ENCODE measurements around the gene NDST4.

Gene NDST4

DNA sequence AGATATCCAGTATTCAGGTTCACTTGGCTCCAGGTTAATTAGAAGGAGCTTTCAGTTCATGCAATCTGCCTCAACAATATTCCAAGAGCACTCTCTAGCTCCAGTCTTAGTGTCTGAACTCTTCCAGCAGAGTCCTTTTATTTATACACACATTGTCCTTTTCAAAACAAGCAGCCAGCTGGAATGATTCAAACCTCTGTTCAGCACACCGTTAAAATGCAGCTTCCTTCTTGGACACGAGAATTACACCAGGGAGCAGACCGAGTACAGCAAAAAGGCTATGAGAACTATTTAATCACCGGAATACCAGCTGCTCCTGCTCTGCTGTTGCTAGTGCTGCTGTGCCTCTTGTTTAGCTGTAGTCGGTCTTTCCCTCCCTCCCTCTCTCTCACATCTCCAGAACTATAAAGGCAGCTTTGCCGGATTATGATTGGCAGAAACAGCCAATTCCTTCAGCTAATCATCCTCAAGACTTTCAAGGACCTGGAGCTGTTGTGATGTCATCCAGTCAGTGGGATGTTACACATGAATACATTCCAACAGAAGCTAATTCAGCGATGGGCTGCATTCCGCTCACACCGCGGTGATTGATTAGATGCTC is at the start of gene NDST4:
Gene NDST4, minus strand, starts transcription at position 115 of the 601 bp plus-strand sequence. CDS start 36,584 bp downstream, outside the sequence.
- peak; percentile 41 for ATAC-seq
- no peak within 1 kb of the TSS for H3K4me3 Mint-ChIP-seq
- no peaks in the 10 kb centered on the region for H3K27me3 Mint-ChIP-seq
- no peaks in the 10 kb centered on the region for H3K36me3 Mint-ChIP-seq
- H3K27ac Mint-ChIP-seq, result no peak within 1 kb of the TSS
- peaks cover 3% of the 10 kb centered on the region for H3K9me3 Mint-ChIP-seq
- no peaks in the 10 kb centered on the region for H3K4me1 Mint-ChIP-seq

DNA sequence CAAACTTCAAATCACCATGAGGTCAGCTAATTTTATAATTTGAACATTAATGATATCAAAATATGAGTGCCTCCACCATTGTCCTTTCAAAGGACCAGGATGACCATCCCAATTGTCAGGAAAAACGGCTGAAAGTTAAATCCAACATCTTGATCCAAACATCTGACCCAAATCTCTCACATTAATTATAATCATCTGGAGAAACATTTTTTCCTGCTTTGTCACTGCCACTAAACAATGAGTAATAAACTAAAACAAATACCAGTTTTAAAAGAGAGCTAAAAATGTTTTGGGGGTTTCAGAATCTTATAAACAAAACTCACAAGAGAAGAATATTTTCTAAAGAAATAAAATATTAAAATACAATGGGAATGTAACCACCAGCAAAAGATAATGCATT is 45.7 kb upstream of the NDST4 start:
- no peak for ATAC-seq
- no peaks in the 10 kb centered on the region for H3K36me3 Mint-ChIP-seq
- H3K27ac Mint-ChIP-seq, result no peak overlapping the region
- H3K4me1 Mint-ChIP-seq, result no peaks in the 10 kb centered on the region
- no peaks in the 10 kb centered on the region for H3K27me3 Mint-ChIP-seq
- no peak overlapping the region for H3K4me3 Mint-ChIP-seq
- H3K9me3 Mint-ChIP-seq, result peaks cover 3% of the 10 kb centered on the region

DNA sequence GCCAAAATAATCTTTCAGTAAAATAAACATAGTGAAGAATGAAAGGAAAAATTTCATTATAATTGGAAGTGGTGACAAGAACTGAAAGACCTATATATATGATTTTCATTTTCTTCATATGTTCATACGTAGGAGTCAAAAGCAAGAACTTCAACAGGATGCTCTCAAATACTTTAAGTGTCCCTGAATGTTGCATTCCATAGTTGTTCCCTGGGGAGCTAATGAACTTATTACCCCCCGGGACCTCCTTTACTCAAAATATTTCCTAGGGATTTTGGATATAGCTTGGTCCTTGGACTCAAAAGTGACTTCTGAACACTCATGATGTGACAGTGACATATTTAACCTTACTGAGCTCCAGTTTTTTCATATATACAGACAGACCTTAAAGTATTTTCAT is 44.9 kb upstream of the NDST4 start:
- Mint-ChIP-seq H3K9me3 (peaks cover 3% of the 10 kb centered on the region), H3K27me3 (no peaks in the 10 kb centered on the region), H3K27ac (no peak overlapping the region), H3K4me3 (no peak overlapping the region), H3K4me1 (no peaks in the 10 kb centered on the region), H3K36me3 (no peaks in the 10 kb centered on the region)
- ATAC-seq, result no peak

DNA sequence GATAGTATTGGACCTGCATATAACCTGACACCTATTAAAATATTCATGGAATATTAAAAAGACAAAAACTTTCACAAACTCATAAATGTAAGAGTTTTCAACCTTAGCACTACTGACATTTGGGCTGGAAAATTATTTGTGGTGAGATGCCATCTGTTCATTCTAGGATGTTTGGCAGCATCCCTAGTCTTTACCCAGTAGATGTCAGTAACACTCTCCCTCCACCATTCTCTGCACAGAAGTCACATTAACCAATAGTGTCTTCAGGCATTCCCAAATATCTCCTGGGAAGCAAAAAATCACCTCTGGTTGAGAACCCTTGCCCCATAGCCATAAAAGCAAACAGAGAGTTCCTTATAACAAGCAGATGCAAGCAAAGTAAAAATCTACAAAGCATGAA is 41.4 kb upstream of the NDST4 start:
- no peak overlapping the region for H3K4me3 Mint-ChIP-seq

DNA sequence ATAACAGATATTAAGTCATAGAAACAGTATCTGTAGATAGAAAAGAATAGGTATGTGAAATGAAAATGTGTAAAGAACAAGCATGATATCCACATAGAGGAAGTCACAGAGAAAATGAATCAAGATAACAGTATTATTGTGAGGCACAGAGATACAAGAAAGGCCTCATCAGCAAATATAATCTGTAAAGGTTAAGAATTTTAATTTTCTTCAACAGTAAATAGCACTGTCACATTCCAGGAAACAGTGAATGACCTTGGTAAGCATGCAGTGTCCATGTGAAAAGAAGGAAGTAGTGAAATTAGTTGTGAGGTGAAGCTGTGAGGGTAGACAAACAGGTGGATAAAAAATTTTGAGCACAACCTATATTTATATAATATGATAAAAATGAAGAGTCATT is 39.5 kb upstream of the NDST4 start:
- Mint-ChIP-seq H3K27me3 (no peaks in the 10 kb centered on the region), H3K36me3 (no peaks in the 10 kb centered on the region), H3K4me3 (no peak overlapping the region), H3K4me1 (no peaks in the 10 kb centered on the region), H3K9me3 (peaks cover 7% of the 10 kb centered on the region), H3K27ac (no peak overlapping the region)
- ATAC-seq, result no peak

More for the DNA sequence above, 41.4 kb upstream of the NDST4 start:
- H3K4me1 Mint-ChIP-seq, result no peaks in the 10 kb centered on the region
- no peak overlapping the region for H3K27ac Mint-ChIP-seq
- ATAC-seq, result no peak
- peaks cover 4% of the 10 kb centered on the region for H3K9me3 Mint-ChIP-seq
- no peaks in the 10 kb centered on the region for H3K27me3 Mint-ChIP-seq
- H3K36me3 Mint-ChIP-seq, result no peaks in the 10 kb centered on the region

DNA sequence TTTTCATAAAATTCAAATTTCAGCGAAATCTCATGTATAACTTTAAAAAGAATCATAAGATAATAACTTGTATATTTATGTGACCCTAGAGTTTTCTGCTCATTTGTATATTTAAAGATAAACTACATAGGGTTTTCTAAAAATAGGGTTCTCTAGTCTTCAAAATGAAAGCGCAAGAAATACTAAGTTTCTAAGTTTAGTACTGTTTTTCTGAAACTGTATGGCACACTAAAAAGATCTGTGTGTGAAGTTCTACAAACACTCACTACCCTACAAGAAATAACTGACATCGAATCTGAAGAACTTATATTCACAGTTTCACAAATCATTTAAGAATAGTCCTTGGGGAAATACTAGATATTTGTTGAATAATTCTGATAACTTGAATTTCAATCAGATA is 38.7 kb upstream of the NDST4 start:
- no peaks in the 10 kb centered on the region for H3K27me3 Mint-ChIP-seq
- H3K27ac Mint-ChIP-seq, result no peak overlapping the region
- H3K9me3 Mint-ChIP-seq, result peaks cover 5% of the 10 kb centered on the region
- H3K36me3 Mint-ChIP-seq, result no peaks in the 10 kb centered on the region
- H3K4me3 Mint-ChIP-seq, result no peak overlapping the region
- no peak for ATAC-seq
- no peaks in the 10 kb centered on the region for H3K4me1 Mint-ChIP-seq

DNA sequence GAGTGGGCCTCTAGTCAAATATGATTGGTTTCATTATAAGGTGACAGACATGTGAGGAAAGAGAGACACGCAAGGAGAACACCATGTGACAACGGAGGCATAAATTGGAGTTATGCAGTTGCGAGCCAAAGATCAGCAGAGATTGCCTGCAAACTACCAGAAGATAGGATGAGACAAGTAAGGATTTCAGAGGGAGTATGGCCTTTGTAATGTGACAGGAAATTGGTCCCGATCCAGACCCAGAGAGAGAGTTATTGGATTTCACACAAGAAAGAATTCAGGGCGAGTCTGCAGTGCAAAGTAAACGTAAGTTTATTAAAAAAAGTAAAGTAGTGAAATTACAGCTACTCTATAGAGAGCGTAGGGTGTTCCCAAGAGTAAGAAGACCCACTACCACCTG is 35.7 kb upstream of the NDST4 start:
- no peak overlapping the region for H3K4me3 Mint-ChIP-seq
- no peak for ATAC-seq
- H3K36me3 Mint-ChIP-seq, result no peaks in the 10 kb centered on the region
- no peak overlapping the region for H3K27ac Mint-ChIP-seq
- H3K9me3 Mint-ChIP-seq, result peaks cover 5% of the 10 kb centered on the region
- H3K27me3 Mint-ChIP-seq, result no peaks in the 10 kb centered on the region
- no peaks in the 10 kb centered on the region for H3K4me1 Mint-ChIP-seq

DNA sequence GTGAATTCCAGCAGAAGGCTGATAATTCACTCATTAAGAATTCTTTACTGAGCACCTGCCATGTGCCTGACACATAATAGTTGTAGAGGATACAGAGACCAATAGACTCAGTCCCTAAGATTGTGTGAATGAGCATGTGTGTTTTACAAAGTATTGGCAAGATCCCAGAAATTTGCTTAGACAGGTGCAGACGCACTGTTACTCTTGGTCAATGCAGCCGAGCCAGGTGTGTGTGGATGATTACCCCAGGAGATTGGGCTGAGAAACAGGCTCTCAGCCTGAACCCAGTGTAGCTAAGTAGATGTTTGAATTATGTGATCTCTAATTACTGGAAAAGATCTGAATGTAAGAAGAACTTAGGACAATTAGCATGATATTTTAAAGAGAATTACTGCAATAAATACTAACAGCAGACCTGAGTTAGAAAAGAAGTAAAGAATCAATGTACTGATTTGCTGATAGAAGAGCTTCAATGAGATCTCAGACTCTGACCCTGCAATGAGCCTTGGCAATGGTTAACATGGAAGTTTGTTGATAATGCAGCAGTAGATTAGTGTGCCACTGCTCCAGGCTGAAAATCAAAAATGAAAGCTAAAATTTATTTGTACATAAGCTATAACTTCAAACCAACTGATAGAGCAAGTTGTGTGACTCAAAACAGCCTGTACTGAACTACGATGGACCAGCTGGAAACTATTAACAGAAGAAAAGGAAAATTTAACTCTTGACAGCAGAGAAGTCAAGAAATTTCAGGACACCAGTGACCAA is 32.2 kb upstream of the NDST4 start:
- H3K27ac Mint-ChIP-seq, result no peak overlapping the region
- ATAC-seq, result no peak
- H3K27me3 Mint-ChIP-seq, result no peaks in the 10 kb centered on the region
- no peak overlapping the region for H3K4me3 Mint-ChIP-seq
- no peaks in the 10 kb centered on the region for H3K4me1 Mint-ChIP-seq
- H3K36me3 Mint-ChIP-seq, result no peaks in the 10 kb centered on the region
- peaks cover 5% of the 10 kb centered on the region for H3K9me3 Mint-ChIP-seq

DNA sequence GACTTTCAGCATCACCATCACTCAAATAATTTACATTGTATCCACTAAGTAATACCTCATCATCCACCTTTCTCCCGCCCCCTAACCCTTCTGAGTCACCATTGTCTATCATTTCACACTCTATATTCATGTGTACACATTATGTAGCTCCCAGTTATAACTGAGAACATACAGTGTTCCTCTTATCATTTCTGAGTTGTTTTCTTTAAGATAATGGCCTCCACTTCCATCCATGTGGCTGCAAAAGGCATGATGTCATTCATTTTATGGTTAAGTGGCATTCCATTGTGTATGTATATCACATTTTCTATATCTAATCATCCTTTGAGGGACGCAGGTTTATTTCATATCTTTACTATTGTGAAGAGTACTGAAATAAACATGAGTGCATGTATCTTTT is 14.6 kb upstream of the NDST4 start:
- Mint-ChIP-seq H3K4me1 (no peaks in the 10 kb centered on the region), H3K4me3 (no peak overlapping the region), H3K27ac (no peak overlapping the region), H3K27me3 (no peaks in the 10 kb centered on the region), H3K36me3 (no peaks in the 10 kb centered on the region), H3K9me3 (no peaks in the 10 kb centered on the region)
- no peak for ATAC-seq

DNA sequence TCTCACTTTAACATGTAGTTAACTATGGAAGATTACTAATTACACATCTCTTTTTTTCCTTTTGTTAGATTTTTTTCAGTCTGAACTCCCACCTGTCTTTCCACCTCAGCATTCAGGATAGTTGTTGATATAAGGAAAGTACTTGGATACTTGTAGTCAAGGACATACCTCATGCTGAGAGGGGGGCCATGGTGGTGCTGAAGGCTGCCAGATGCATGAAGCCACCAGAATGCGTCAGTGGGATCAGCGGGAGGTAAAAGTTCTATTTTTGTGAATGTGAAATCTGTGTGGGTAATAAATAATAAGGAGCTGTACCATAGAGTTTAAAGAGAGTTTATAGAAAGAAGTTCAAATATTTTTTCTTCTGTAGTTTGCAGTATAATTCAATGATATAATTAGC is 13.1 kb upstream of the NDST4 start:
- no peaks in the 10 kb centered on the region for H3K4me1 Mint-ChIP-seq
- no peak overlapping the region for H3K27ac Mint-ChIP-seq
- H3K36me3 Mint-ChIP-seq, result no peaks in the 10 kb centered on the region
- ATAC-seq, result no peak
- no peaks in the 10 kb centered on the region for H3K27me3 Mint-ChIP-seq
- no peak overlapping the region for H3K4me3 Mint-ChIP-seq
- no peaks in the 10 kb centered on the region for H3K9me3 Mint-ChIP-seq

DNA sequence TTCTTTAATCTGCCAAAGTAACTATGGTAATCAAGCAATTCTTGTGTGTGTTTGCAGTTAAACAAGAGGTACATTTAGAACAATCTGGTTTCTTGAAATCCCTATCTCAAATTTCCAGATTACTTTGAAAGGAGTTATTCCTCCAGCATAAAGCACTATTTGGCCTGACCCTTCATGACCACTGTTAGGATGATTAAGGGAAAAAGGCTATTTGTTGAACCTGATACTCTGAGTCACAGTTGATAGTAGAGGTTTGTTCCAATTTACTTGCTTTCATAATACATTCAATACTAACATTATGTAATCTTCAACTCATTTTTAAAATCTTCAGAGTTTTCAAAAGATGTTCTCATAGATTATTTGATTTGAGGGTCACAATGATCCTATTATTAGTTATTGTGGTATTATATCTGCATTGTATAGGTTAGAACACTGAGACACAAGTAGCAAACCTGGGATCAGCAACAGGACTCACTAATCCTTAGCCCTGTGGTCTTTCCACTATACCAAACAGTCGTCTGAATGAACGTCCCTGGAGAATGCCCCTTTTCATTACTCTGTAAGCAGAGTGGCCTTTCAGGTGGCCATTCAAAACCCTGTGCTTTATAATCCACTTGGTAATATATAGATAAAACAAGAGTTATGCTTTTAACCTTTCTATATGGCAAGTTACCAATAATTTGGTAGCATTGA is 8.1 kb upstream of the NDST4 start:
- Mint-ChIP-seq H3K36me3 (no peaks in the 10 kb centered on the region), H3K4me1 (no peaks in the 10 kb centered on the region), H3K27me3 (no peaks in the 10 kb centered on the region), H3K9me3 (no peaks in the 10 kb centered on the region), H3K4me3 (no peak overlapping the region), H3K27ac (no peak overlapping the region)
- no peak for ATAC-seq

DNA sequence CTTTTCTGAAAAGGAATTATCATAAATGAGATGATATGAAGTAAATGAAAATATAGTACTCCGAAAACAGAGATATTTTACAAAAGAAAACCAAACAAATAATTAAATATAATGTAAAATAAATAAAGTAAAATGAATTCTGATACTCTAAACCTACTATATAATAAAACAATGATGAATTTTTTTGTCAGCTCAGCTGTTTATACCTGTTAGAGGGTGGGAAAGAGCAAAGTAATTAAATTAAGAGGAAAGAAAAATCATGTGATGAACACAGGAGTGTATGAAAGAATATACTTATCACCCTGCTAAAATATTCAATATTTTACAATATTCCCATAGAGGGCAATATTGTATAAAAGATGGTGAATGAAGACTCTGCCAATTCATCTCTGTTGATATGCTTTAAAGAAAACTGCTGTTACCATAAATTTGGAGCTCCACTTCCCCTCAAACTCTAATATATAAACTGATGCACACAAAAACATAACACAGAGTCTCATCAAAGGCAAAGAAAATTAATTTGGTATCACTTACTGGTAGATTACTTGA is 6.5 kb upstream of the NDST4 start:
- Mint-ChIP-seq H3K9me3 (no peaks in the 10 kb centered on the region), H3K27ac (no peak overlapping the region), H3K36me3 (no peaks in the 10 kb centered on the region), H3K27me3 (no peaks in the 10 kb centered on the region), H3K4me1 (no peaks in the 10 kb centered on the region), H3K4me3 (no peak overlapping the region)
- no peak for ATAC-seq

DNA sequence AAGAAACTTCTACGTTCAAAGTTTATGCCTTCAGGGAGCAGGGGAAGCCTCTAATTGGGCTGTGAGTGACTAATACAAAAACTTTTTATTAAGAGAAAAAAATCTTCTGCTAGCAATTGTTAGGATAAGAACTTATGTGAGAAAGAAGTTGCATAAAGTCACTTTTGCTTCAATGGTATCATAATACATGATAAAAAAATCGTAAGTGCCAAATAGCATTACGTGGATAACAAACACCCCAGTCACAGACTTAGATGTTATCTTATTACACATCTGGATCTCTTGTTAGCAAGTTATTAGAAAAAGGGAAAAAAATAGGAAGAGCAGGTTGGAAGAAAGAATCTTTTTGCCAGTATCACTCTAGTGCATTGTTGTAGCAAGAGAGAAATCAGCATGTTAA is 4.2 kb upstream of the NDST4 start:
- Mint-ChIP-seq H3K27me3 (no peaks in the 10 kb centered on the region), H3K36me3 (no peaks in the 10 kb centered on the region), H3K4me1 (no peaks in the 10 kb centered on the region), H3K27ac (no peak overlapping the region), H3K4me3 (no peak overlapping the region), H3K9me3 (no peaks in the 10 kb centered on the region)
- no peak for ATAC-seq

DNA sequence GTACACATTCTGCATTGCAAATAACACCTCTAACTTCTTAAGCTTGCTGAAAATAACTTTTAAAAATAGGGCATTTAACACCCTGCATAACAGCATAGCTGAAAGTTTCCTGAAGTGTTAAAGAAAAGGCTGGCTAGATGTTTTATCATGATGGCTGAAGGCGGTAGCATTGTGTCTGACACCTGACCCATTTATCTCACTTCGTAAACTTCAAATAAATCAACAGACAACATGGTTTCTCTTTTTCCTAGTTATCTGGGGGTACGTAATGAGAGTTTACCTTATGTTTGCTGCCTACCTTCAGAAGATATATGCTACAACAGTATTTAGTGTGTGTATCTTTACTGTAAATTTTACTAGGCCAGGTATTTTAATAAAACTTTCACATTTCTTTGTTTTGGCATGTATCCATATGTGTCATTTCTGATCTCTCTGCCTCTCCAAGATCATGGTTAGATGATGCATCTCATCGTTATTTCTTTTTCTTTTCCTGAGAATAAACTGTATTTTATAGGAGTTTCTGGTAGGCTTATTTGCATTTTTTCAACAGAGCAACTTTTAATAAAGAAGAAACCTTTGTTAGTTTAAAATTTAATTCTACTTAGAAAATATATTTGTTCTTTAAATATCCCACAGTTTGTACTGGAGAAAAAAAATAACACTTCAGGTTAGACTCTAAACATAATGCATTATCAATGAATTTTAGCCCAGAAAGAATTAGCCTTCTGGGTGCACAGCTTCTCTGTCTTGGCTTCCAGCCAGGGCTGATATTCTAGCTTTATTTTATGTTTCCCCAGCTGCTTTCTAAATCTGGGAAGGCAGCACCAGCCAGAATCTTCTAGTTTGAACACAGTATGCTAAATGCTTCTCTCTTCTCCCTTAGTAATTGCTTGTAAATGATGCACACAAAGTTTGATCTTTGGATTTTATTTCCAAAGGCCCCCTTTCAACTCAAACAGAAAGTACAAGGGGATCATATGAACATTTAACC is 2.9 kb downstream of the NDST4 start:
- ATAC-seq, result no peak
- no peaks in the 10 kb centered on the region for H3K36me3 Mint-ChIP-seq
- no peaks in the 10 kb centered on the region for H3K4me1 Mint-ChIP-seq
- H3K27me3 Mint-ChIP-seq, result no peaks in the 10 kb centered on the region
- H3K4me3 Mint-ChIP-seq, result no peak overlapping the region
- peaks cover 3% of the 10 kb centered on the region for H3K9me3 Mint-ChIP-seq
- H3K27ac Mint-ChIP-seq, result no peak overlapping the region

DNA sequence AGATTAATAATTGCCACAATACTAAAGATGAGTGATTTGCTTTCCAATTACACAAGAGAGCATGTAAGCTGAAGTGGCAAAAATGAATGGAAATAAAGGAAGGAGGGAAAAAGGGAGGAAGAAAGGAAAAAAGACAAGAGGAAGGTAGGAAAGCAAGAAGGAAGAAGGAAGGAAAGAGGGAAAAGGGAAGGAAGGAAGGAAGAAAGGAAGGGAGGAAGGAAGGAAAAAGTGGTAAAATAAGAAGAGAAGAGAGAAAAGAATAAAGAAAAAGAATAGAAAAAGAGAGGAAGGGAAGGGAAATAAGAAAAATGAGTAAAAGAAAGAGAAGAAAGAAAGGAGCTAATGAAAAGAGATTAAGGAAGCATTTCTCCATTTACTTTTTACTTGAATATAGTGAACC is 4.6 kb downstream of the NDST4 start:
- ATAC-seq, result no peak
- Mint-ChIP-seq H3K36me3 (no peaks in the 10 kb centered on the region), H3K4me1 (no peaks in the 10 kb centered on the region), H3K9me3 (peaks cover 3% of the 10 kb centered on the region), H3K27me3 (no peaks in the 10 kb centered on the region), H3K27ac (no peak overlapping the region), H3K4me3 (no peak overlapping the region)

Data from stimulated activated memory B cell treated with anti-CD40 and anti-IgM and Interleukin-4, amounts not matched to agents 10 μg/mL and 1 μg/mL and 100 μg/mL, for 72 hours (primary cell).